Measurements from ENCODE around the gene RALA. TPM values are rescaled to one million over a fixed set of nuclear protein-coding genes. Genes with fewer than 3 reads are reported as not detected.

Gene RALA
- total RNA-seq, 1 donor from 2014 or later: 59.5 TPM

GRCh38 chr7:39703144-39703543, 79.8 kb downstream of the RALA start:
- Histone ChIP-seq H3K9me3 (ENCODE audit: low read depth) (no peaks in the 10 kb centered on the region), H3K9ac (no peak overlapping the region), H3K4me1 (no peaks in the 10 kb centered on the region), H3K4me2 (no peak overlapping the region), H3F3A (ENCODE audit: low read depth) (peaks cover 3% of the 10 kb centered on the region), H4K20me1 (ENCODE audit: low read depth) (no peaks in the 10 kb centered on the region), H3K27me3 (no peaks in the 10 kb centered on the region), H3K4me3 (no peak overlapping the region), H3K27ac (no peak overlapping the region), H2AFZ (replicated peaks) (no peak overlapping the region), H3K36me3 (peaks cover 8% of the 10 kb centered on the region), H3K79me2 (ENCODE audit: low read depth) (no peaks in the 10 kb centered on the region)
- peaks cover 25% of the 10 kb centered on the region for H3K36me3 Mint-ChIP-seq
- no peaks in the 10 kb centered on the region for H3K27me3 Mint-ChIP-seq (ENCODE audit: insufficient read depth, low read depth)
- DNase-seq (ENCODE audit: low spot score): no peak
- H3K27ac Mint-ChIP-seq: no peak overlapping the region
- H3K4me1 Mint-ChIP-seq: no peaks in the 10 kb centered on the region
- TF ChIP-seq CTCF (IDR thresholded peaks at IDR 0.05) (peak; percentile 31), EZH2 (IDR thresholded peaks at IDR 0.05) (no peak), EZH2phosphoT487 (IDR thresholded peaks at IDR 0.05) (no peak)
- H3K4me3 Mint-ChIP-seq: no peak overlapping the region
- no peaks in the 10 kb centered on the region for H3K9me3 Mint-ChIP-seq

- H3K27me3 Mint-ChIP-seq (ENCODE audit: insufficient read depth, low read depth): peaks cover 3% of the 10 kb centered on the region
- peak overlapping the region; percentile 36 for H3K4me2 ChIP-seq
- H3K27ac ChIP-seq: peak overlapping the region; percentile 34
- H3K4me1 ChIP-seq: peaks cover 11% of the 10 kb centered on the region
- peaks cover 5% of the 10 kb centered on the region for H3K36me3 ChIP-seq
- no peak for DNase-seq (ENCODE audit: low spot score)
- H3K4me3 ChIP-seq: no peak overlapping the region
- no peak overlapping the region for H3K9ac ChIP-seq
- H3K9me3 ChIP-seq (ENCODE audit: low read depth): no peaks in the 10 kb centered on the region
- H3F3A ChIP-seq (ENCODE audit: low read depth): peaks cover 15% of the 10 kb centered on the region
- H4K20me1 ChIP-seq (ENCODE audit: low read depth): no peaks in the 10 kb centered on the region
- H3K79me2 ChIP-seq (ENCODE audit: low read depth): no peaks in the 10 kb centered on the region
- H3K9me3 Mint-ChIP-seq: peaks cover 15% of the 10 kb centered on the region
- H2AFZ ChIP-seq (replicated peaks): no peak overlapping the region
- no peak overlapping the region for H3K4me3 Mint-ChIP-seq
- H3K4me1 Mint-ChIP-seq: peaks cover 10% of the 10 kb centered on the region
- H3K27ac Mint-ChIP-seq: no peak overlapping the region
- no peaks in the 10 kb centered on the region for H3K27me3 ChIP-seq
- TF ChIP-seq EZH2phosphoT487 (IDR thresholded peaks at IDR 0.05): no peak
- TF ChIP-seq EZH2 (IDR thresholded peaks at IDR 0.05): no peak
- no peak for TF ChIP-seq CTCF (IDR thresholded peaks at IDR 0.05)
- H3K36me3 Mint-ChIP-seq: peaks cover 5% of the 10 kb centered on the region
Observed at GRCh38 chr7:39709029-39709428, 85.7 kb downstream of the RALA start.

GRCh38 chr7:39709768-39710311, 86.5 kb downstream of the RALA start:
- Mint-ChIP-seq H3K4me1 (peaks cover 10% of the 10 kb centered on the region), H3K27me3 (ENCODE audit: insufficient read depth, low read depth) (peaks cover 6% of the 10 kb centered on the region), H3K9me3 (peaks cover 19% of the 10 kb centered on the region), H3K36me3 (peaks cover 5% of the 10 kb centered on the region), H3K27ac (peak overlapping the region; percentile 79), H3K4me3 (no peak overlapping the region)
- Histone ChIP-seq H3K79me2 (ENCODE audit: low read depth) (no peaks in the 10 kb centered on the region), H3K4me1 (peaks cover 11% of the 10 kb centered on the region), H3K9me3 (ENCODE audit: low read depth) (peaks cover 7% of the 10 kb centered on the region), H2AFZ (replicated peaks) (no peak overlapping the region), H3K27me3 (no peaks in the 10 kb centered on the region), H3F3A (ENCODE audit: low read depth) (peaks cover 15% of the 10 kb centered on the region), H4K20me1 (ENCODE audit: low read depth) (no peaks in the 10 kb centered on the region), H3K36me3 (peaks cover 5% of the 10 kb centered on the region), H3K4me3 (no peak overlapping the region), H3K27ac (peak overlapping the region; percentile 34), H3K4me2 (peak overlapping the region; percentile 36), H3K9ac (no peak overlapping the region)
- TF ChIP-seq EZH2phosphoT487 (IDR thresholded peaks at IDR 0.05) (no peak), EZH2 (IDR thresholded peaks at IDR 0.05) (no peak), CTCF (IDR thresholded peaks at IDR 0.05) (no peak)
- peak; percentile 68 for DNase-seq (ENCODE audit: low spot score)
